Activated CD8-positive, alpha-beta memory T cell treated with anti-CD3 and anti-CD28 coated beads for 36 hours (primary cell): ENCODE measurements around the gene C6orf163. TPM values are rescaled to one million over a fixed set of nuclear protein-coding genes. Genes with fewer than 3 reads are reported as not detected.

ENCODE experiments used
- CTCF ChIA-PET: fragments of 350-600 bp; sonication (Branson Sonifier 250); formaldehyde crosslinking; loops from one replicate; lab custom pipeline; 2021; ENCODE audit warnings: antibody characterized with exemption; lab: Charles Lee
- POLR2A ChIA-PET: fragments of 350-600 bp; sonication (Branson Sonifier 250); formaldehyde crosslinking; loops from one replicate; lab custom pipeline; 2021; ENCODE audit warnings: antibody characterized with exemption; lab: Charles Lee
- total RNA-seq, 2 experiments: library from RNA; stranded (reverse); gene quantifications; one replicate each; pipeline ENCODE4 v1.2.3, GENCODE V29; 2021

The C6orf163 gene
- total RNA-seq, 2 experiments from 2014 or later = 0.95 to 1.4 TPM

- ChIA-PET CTCF (no interaction called here), POLR2A (interaction anchor here (0.7 kb wide), 1 partner anchor 28 kb away, joined by 3 read pairs; no protein-coding TSS in a partner anchor)
Observed at GRCh38 chr6:87401832-87402231, 57.2 kb downstream of the C6orf163 start.

- POLR2A ChIA-PET = no interaction called here
- CTCF ChIA-PET = interaction anchor here (1.0 kb wide), 1 partner anchor 165 kb away, joined by 3 read pairs; no protein-coding TSS in a partner anchor
Observed at GRCh38 chr6:87407561-87407900, 62.9 kb downstream of the C6orf163 start.

- POLR2A ChIA-PET = interaction anchor here (0.6 to 1.1 kb wide), 2 partner anchors 65 to 254 kb away, joined by 3 to 4 read pairs; partner anchors contain the start of gene SLC35A1
- CTCF ChIA-PET = interaction anchor here (0.6 to 1.0 kb wide), 3 partner anchors 165 to 437 kb away, joined by 3 to 4 read pairs (median 3); no protein-coding TSS in a partner anchor
Observed at GRCh38 chr6:87407901-87408720, 63.5 kb downstream of the C6orf163 start, which contains the start of gene CFAP206. TSS of gene CFAP206 (plus strand) at chr6:87407972. CDS start at chr6:87409840, 1,868 bp downstream.

- ChIA-PET CTCF (interaction anchor here (0.6 to 1.0 kb wide), 3 partner anchors 164 to 438 kb away, joined by 3 to 4 read pairs (median 3); no protein-coding TSS in a partner anchor), POLR2A (interaction anchor here (0.6 to 1.1 kb wide), 2 partner anchors 64 to 254 kb away, joined by 3 to 4 read pairs; partner anchors contain the start of gene SLC35A1)
Observed at GRCh38 chr6:87408721-87409155, 64.1 kb downstream of the C6orf163 start.

Other genes with a start within 250 kb of the C6orf163 start
- not detected for gene CGA, start 249.7 kb upstream of the C6orf163 start, total RNA-seq
- gene ZNF292, start 189.2 kb upstream of the C6orf163 start, total RNA-seq = 10 to 100 TPM; 48.1 to 48.3 TPM
- 10 to 100 TPM in 1 of 2 experiments, 1 to 10 TPM in 1; 9.9 to 10.2 TPM for gene SMIM8, start 22.2 kb upstream of the C6orf163 start, total RNA-seq
- not detected for gene GJB7, start 15.5 kb upstream of the C6orf163 start, total RNA-seq
- gene CFAP206, start 63.2 kb downstream of the C6orf163 start, total RNA-seq = not detected
- 1 to 10 TPM; 9.5 TPM for gene SLC35A1, start 128.2 kb downstream of the C6orf163 start, total RNA-seq
- gene RARS2, start 245.2 kb downstream of the C6orf163 start, total RNA-seq = 10 to 100 TPM; 19.2 to 21.6 TPM
- 10 to 100 TPM; 34.2 to 34.8 TPM for gene ORC3, start 245.3 kb downstream of the C6orf163 start, total RNA-seq